Astrocyte (in vitro differentiated cells and primary cell): ENCODE data around the gene TMEM45A.
"Not testable (repeated sequence)": the region's sequence is repeated elsewhere in the genome, so short reads cannot be mapped to it uniquely, and the experiment has no call there.

Experiments
- EZH2 ChIP-seq: IDR thresholded peaks from 2 replicates; pipeline ENCODE4 v1.6.1; 2012; ENCODE audit warnings: mild to moderate bottlenecking, low read length, inconsistent platforms; ENCODE audit not compliant: insufficient read depth
- TF ChIP-seq, protein P1 (sequence below): IDR thresholded peaks from 2 replicates; pipeline ENCODE4 v1.5.1; 2011; ENCODE audit warnings: low read depth, mild to moderate bottlenecking, inconsistent platforms, low read length, moderate library complexity; ENCODE audit not compliant: insufficient read depth

DNA sequence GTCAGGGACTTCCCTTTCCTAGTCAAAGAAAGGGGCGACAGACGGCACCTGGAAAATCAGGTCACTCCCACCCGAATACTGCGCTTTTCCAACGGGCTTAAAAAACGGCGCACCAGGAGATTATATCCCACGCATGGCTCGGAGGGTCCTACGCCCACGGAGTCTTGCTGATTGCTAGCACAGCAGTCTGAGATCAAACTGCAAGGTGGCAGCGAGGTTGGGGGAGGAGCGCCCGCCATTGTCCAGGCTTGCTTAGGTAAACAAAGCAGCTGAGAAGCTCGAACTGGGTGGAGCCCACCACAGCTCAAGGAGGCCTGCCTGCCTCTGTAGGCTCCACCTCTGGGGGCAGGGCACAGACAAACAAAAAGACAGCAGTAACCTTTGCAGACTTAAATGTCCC lies 17.4 kb downstream of the TMEM45A start:
- TF ChIP-seq EZH2: not testable (repeated sequence)
- TF ChIP-seq, protein P1, sequence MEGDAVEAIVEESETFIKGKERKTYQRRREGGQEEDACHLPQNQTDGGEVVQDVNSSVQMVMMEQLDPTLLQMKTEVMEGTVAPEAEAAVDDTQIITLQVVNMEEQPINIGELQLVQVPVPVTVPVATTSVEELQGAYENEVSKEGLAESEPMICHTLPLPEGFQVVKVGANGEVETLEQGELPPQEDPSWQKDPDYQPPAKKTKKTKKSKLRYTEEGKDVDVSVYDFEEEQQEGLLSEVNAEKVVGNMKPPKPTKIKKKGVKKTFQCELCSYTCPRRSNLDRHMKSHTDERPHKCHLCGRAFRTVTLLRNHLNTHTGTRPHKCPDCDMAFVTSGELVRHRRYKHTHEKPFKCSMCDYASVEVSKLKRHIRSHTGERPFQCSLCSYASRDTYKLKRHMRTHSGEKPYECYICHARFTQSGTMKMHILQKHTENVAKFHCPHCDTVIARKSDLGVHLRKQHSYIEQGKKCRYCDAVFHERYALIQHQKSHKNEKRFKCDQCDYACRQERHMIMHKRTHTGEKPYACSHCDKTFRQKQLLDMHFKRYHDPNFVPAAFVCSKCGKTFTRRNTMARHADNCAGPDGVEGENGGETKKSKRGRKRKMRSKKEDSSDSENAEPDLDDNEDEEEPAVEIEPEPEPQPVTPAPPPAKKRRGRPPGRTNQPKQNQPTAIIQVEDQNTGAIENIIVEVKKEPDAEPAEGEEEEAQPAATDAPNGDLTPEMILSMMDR: not testable (repeated sequence)
